Prostate gland (tissue), 2 donors: ENCODE measurements around the gene RSPH4A. TPM values are rescaled to one million over a fixed set of nuclear protein-coding genes. Genes with fewer than 3 reads are reported as not detected.

ENCODE experiments used
- DNase-seq: peaks from one replicate; pipeline ENCODE4 v3.0.0-alpha.2; 2019; ENCODE audit warnings: low spot score
- H3K27ac ChIP-seq, 2 donors: fragments of 200-600 bp; sonication (generic); 2 replicates each; pipeline ENCODE4 v1.5.1; 2017 to 2019
- H3K27me3 ChIP-seq: fragments of 200-600 bp; sonication (generic); replicated peaks from 2 replicates; pipeline ENCODE4 v1.5.1; 2019; ENCODE audit not compliant: insufficient read depth
- H3K36me3 ChIP-seq, 2 donors: fragments of 200-600 bp; sonication (generic); 1 replicate in 1 of 2; 2 replicates in 1 of 2; pipeline versions ENCODE4 v1.5.1 to v1.8.1; 2017 to 2019
- H3K4me1 ChIP-seq: fragments of 200-600 bp; sonication (generic); replicated peaks from 2 replicates; pipeline ENCODE4 v1.5.1; 2019
- H3K4me3 ChIP-seq, 2 donors: fragments of 200-600 bp; sonication (generic); 2 replicates each; pipeline ENCODE4 v1.5.1; 2017 to 2019
- H3K9me3 ChIP-seq: fragments of 200-600 bp; sonication (generic); 2 replicates; pipeline ENCODE4 v1.5.1; 2017
- CTCF ChIP-seq, 4 experiments: fragments of 200-600 bp in 2 of 4; fragments of 450-650 bp in 2 of 4; sonication (generic) in 2 of 4; IDR thresholded peaks; 1 replicate in 3 of 4; 2 replicates in 1 of 4; pipeline ENCODE4 v1.5.1; 2016 to 2019; ENCODE audit warnings: antibody characterized with exemption in 4 of 4, mild to moderate bottlenecking in 2 of 4, moderate library complexity in 2 of 4
- POLR2A ChIP-seq: fragments of 450-650 bp; IDR thresholded peaks from one replicate; pipeline ENCODE4 v1.6.1; 2016; ENCODE audit warnings: antibody characterized with exemption, mild to moderate bottlenecking
- POLR2AphosphoS5 ChIP-seq: sonication (generic); formaldehyde crosslinking; IDR thresholded peaks from one replicate; pipeline ENCODE4 v1.6.1; 2017; ENCODE audit warnings: antibody characterized with exemption
- WGBS: methylation state at CpG from one replicate; pipeline ENCODE4 v1.1.5; 2018; 5-methylcytosine and 5-hydroxymethylcytosine counted together
- intact Hi-C: fragments of 100-400 bp; cut with DNase I; formaldehyde crosslinking; loops from one replicate; pipeline ENCODE4 v1.14.2; 2022
- total RNA-seq, 2 donors: library from RNA; depleted of rRNA; stranded (reverse); fragments of >200 nt; gene quantifications; one replicate each; pipeline ENCODE4 v1.1.0, GENCODE V29; 2016

RSPH4A gene
- total RNA-seq, 2 donors from 2014 or later = 0.23 to 1.5 TPM

- TF ChIP-seq CTCF (IDR thresholded peaks at IDR 0.05) = no peak
- TF ChIP-seq POLR2AphosphoS5 = no peak
- no peak for TF ChIP-seq POLR2A
- Histone ChIP-seq H3K4me1 (peaks cover 6% of the 10 kb centered on the region), H3K36me3 (no peaks in the 10 kb centered on the region), H3K27ac (peak overlapping the region; percentile 74 to 77), H3K4me3 (peak overlapping the region; percentile 56 to 70), H3K27me3 (no peaks in the 10 kb centered on the region), H3K9me3 (no peaks in the 10 kb centered on the region)
- WGBS = 0% methylated on average over 8 of the region's 12 CpGs
- intact Hi-C loops = loop anchor here (5.0 kb wide), 1 partner anchor 289 kb away; no protein-coding TSS in a partner anchor
- no peak for DNase-seq
Measured at GRCh38 chr6:116571683-116572000, 44.6 kb upstream of the RSPH4A start.

GRCh38 chr6:116572162-116572561 is 44.1 kb upstream of the RSPH4A start:
- TF ChIP-seq POLR2AphosphoS5 = no peak
- no peak for TF ChIP-seq CTCF (IDR thresholded peaks at IDR 0.05)
- no peak for TF ChIP-seq POLR2A
- Histone ChIP-seq H3K36me3 (no peaks in the 10 kb centered on the region), H3K4me3 (peak overlapping the region; percentile 56 to 70), H3K27ac (peak overlapping the region; percentile 74 to 77), H3K4me1 (peaks cover 6% of the 10 kb centered on the region), H3K9me3 (no peaks in the 10 kb centered on the region), H3K27me3 (no peaks in the 10 kb centered on the region)
- intact Hi-C loops = loop anchor here (5.0 kb wide), 1 partner anchor 290 kb away; no protein-coding TSS in a partner anchor
- WGBS = 2% methylated on average over 7 of the region's 7 CpGs
- no peak for DNase-seq

GRCh38 chr6:116575227-116575626 is 41.1 kb upstream of the RSPH4A start:
- DNase-seq = no peak
- 94% methylated on average over 2 of the region's 2 CpGs for WGBS
- no peak overlapping the region for H3K27ac ChIP-seq
- TF ChIP-seq CTCF (IDR thresholded peaks at IDR 0.05) = no peak
- TF ChIP-seq POLR2A = no peak
- TF ChIP-seq POLR2AphosphoS5 = no peak
- intact Hi-C loops = no loop called here
- H3K4me1 ChIP-seq = peaks cover 6% of the 10 kb centered on the region
- H3K4me3 ChIP-seq = no peak overlapping the region
- H3K9me3 ChIP-seq = no peaks in the 10 kb centered on the region
- no peaks in the 10 kb centered on the region for H3K27me3 ChIP-seq
- no peaks in the 10 kb centered on the region for H3K36me3 ChIP-seq

GRCh38 chr6:116577486-116577885 is 38.8 kb upstream of the RSPH4A start:
- H3K4me1 ChIP-seq = peaks cover 6% of the 10 kb centered on the region
- H3K4me3 ChIP-seq = no peak overlapping the region
- H3K9me3 ChIP-seq = no peaks in the 10 kb centered on the region
- 87% methylated on average over 5 of the region's 5 CpGs for WGBS
- intact Hi-C loops = no loop called here
- no peak for DNase-seq
- TF ChIP-seq CTCF (IDR thresholded peaks at IDR 0.05) (no peak), POLR2AphosphoS5 (no peak), POLR2A (no peak)
- no peaks in the 10 kb centered on the region for H3K36me3 ChIP-seq
- H3K27me3 ChIP-seq = no peaks in the 10 kb centered on the region
- no peak overlapping the region for H3K27ac ChIP-seq

GRCh38 chr6:116578335-116578734 is 37.9 kb upstream of the RSPH4A start:
- no peaks in the 10 kb centered on the region for H3K4me1 ChIP-seq
- no peaks in the 10 kb centered on the region for H3K27me3 ChIP-seq
- no peaks in the 10 kb centered on the region for H3K9me3 ChIP-seq
- TF ChIP-seq POLR2A = no peak
- no peak for TF ChIP-seq CTCF (IDR thresholded peaks at IDR 0.05)
- TF ChIP-seq POLR2AphosphoS5 = no peak
- H3K4me3 ChIP-seq = no peak overlapping the region
- intact Hi-C loops = no loop called here
- H3K36me3 ChIP-seq = no peaks in the 10 kb centered on the region
- no peak for DNase-seq
- H3K27ac ChIP-seq = no peak overlapping the region
